A549 (cell line): Measurements from ENCODE around the gene PI16.

Experiments
- CTCF ChIP-seq: fragments of >200 bp; sonication (Bioruptor Twin); formaldehyde crosslinking; IDR thresholded peaks from 3 replicates; pipeline ENCODE4 v1.5.1; 2016
- MAFK ChIP-seq: fragments of 450-650 bp; IDR thresholded peaks from 2 replicates; pipeline ENCODE4 v1.6.1; 2014; ENCODE audit not compliant: partially characterized antibody
- RFX5 ChIP-seq: fragments of 450-650 bp; IDR thresholded peaks from 2 replicates; pipeline ENCODE4 v1.7.1; 2014; ENCODE audit warnings: antibody characterized with exemption, mild to moderate bottlenecking, moderate library complexity

GRCh38 chr6:36954262-36954931 is at the start of gene PI16:
- TF ChIP-seq CTCF (no peak), MAFK (no peak), RFX5 (no peak)
